T-helper 9 cell (primary cell): ENCODE results near the gene LHFPL3.

ENCODE experiments used
- DNase-seq: peaks from one replicate; pipeline ENCODE4 v3.0.0-alpha.2; 2020

Gene LHFPL3

GRCh38 chr7:104371216-104371979, 43.0 kb downstream of the LHFPL3 start:
- DNase-seq: no peak

- DNase-seq: no peak
Measured at GRCh38 chr7:104371980-104372357, 43.6 kb downstream of the LHFPL3 start.

GRCh38 chr7:104382616-104383015, 54.2 kb downstream of the LHFPL3 start:
- no peak for DNase-seq

GRCh38 chr7:104386943-104387342, 58.5 kb downstream of the LHFPL3 start:
- no peak for DNase-seq

GRCh38 chr7:104388222-104388621, 59.8 kb downstream of the LHFPL3 start:
- no peak for DNase-seq

- DNase-seq: no peak
Measured at GRCh38 chr7:104395162-104395561, 66.8 kb downstream of the LHFPL3 start.

GRCh38 chr7:104397442-104397841, 69.0 kb downstream of the LHFPL3 start:
- no peak for DNase-seq

- no peak for DNase-seq
Measured at GRCh38 chr7:104408371-104408770, 80.0 kb downstream of the LHFPL3 start.

- no peak for DNase-seq
Measured at GRCh38 chr7:104410742-104411141, 82.3 kb downstream of the LHFPL3 start.

GRCh38 chr7:104412911-104413310, 84.5 kb downstream of the LHFPL3 start:
- DNase-seq: no peak

- no peak for DNase-seq
Measured at GRCh38 chr7:104414216-104414615, 85.8 kb downstream of the LHFPL3 start.

- no peak for DNase-seq
Measured at GRCh38 chr7:104415700-104416099, 87.3 kb downstream of the LHFPL3 start.

GRCh38 chr7:104416866-104417393, 88.5 kb downstream of the LHFPL3 start:
- DNase-seq: no peak

- no peak for DNase-seq
Measured at GRCh38 chr7:104431930-104432329, 103.5 kb downstream of the LHFPL3 start.

- no peak for DNase-seq
Measured at GRCh38 chr7:104434129-104434528, 105.7 kb downstream of the LHFPL3 start.

- DNase-seq: no peak
Measured at GRCh38 chr7:104442481-104442880, 114.1 kb downstream of the LHFPL3 start.

GRCh38 chr7:104444017-104444416, 115.6 kb downstream of the LHFPL3 start:
- no peak for DNase-seq

GRCh38 chr7:104445393-104445792, 117.0 kb downstream of the LHFPL3 start:
- DNase-seq: no peak

- DNase-seq: no peak
Measured at GRCh38 chr7:104450861-104451260, 122.5 kb downstream of the LHFPL3 start.

GRCh38 chr7:104453190-104453589, 124.8 kb downstream of the LHFPL3 start:
- no peak for DNase-seq

- DNase-seq: no peak
Measured at GRCh38 chr7:104458875-104459274, 130.5 kb downstream of the LHFPL3 start.

- no peak for DNase-seq
Measured at GRCh38 chr7:104469166-104469820, 140.9 kb downstream of the LHFPL3 start.

GRCh38 chr7:104480529-104480928, 152.1 kb downstream of the LHFPL3 start:
- DNase-seq: no peak

- DNase-seq: no peak
Measured at GRCh38 chr7:104482362-104483037, 154.1 kb downstream of the LHFPL3 start.
